GM21619 (cell line): Measurements from ENCODE around the gene MID2.
A peak's percentile ranks its signal among the peaks of the same experiment; 100 is the strongest.
"Not testable (repeated sequence)": the region's sequence is repeated elsewhere in the genome, so short reads cannot be mapped to it uniquely, and the experiment has no call there.

Source experiments
- ATAC-seq: cut with Tn5 transposase; IDR thresholded peaks from one replicate; pipeline ENCODE4 v1.9.1; 2021; ENCODE audit not compliant: unreplicated experiment

Gene MID2

DNA sequence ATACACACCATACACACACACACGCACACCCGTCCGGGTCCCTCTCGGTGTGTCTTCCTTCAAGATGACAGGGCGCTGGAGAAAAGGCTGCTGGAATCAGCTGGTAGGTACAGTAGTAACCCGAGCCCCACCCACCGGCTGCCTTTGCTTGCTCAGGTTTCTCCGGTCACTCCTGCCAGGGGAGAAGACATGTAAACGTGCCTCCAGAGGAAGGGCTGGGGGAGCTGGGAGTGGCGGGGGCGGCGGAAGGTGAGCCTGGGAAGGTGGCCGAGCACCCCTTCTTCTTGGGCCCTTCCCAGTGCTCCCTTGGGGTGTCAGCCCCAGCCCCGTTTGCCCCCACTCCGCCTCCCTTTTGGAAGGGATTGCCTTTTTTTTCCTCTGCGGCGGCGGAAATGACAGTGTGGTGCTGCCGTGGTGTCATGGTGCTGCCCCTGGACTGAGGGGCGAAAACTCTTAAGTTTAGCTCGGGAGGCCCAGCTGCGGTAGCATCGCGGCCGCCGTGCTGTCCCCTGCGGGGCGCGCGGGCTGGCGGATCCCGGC is at the start of gene MID2:
TSS of gene MID2 (plus strand) at position 169 of the 540 bp plus-strand sequence. CDS start 561 bp downstream, outside the sequence.
- peak; percentile 64 for ATAC-seq

GRCh38 chrX:107776649-107777535 is 48.8 kb upstream of the MID2 start:
- ATAC-seq, result peak; percentile 65

DNA sequence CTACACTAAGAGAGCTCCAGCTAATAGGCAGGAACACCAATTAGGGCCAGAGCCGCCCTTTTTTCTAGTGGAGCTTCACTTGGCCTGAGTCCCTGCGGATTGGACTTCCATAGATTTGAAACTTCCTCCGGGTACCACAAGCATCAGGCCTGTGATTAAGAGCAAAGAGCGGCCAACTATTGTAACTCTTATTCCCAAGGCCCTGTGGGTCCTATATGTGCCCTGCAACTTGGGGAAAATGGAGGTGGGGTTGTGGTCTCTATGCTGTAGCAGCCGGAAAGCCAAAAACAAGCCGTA is 48.2 kb upstream of the MID2 start, which contains the start of gene NCBP2L:
TSS of gene NCBP2L (plus strand) at position 198 of the 297 bp plus-strand sequence. CDS start 16,488 bp downstream, outside the sequence.
- ATAC-seq, result no peak

DNA sequence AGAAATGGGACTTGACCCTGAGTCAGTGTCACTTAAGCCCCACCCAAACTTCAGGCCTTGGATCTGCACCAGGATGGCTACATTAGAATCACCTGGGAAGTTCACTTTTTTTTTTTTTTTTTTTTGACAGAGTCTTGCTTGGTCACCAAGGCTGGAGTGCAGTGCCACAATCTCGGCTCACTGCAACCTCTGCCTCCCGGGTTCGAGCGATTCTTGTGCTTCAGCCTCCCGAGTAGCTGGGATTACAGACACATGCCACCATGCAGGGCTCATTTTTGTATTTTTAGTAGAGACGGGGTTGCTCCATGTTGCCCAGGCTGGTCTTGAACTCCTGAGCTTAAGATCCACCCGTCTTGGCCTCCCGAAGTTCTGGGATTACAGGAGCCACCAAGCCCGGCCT is 45.1 kb upstream of the MID2 start:
- no peak for ATAC-seq

GRCh38 chrX:107787827-107788226 is 37.8 kb upstream of the MID2 start:
- no peak for ATAC-seq

GRCh38 chrX:107804427-107804826 is 21.2 kb upstream of the MID2 start:
- ATAC-seq, result no peak

DNA sequence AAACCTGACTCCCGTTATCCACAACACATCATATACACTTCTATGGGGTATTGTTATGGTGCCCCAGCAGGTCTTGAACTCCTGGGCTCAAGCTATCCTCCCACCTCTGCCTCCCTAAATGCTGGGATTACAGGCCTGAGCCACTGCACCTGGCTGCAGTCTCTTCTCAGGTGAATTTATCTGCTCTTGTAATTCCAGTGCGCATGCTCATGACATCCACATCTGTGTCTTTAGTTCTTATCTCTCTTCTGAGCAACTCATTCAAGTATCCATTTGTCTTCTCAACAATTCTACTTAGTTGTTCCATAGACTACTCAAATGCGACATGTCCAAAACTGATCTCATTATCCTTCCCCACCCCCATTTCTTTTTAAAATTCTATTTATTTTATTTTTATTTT is 20.5 kb upstream of the MID2 start:
- ATAC-seq, result no peak

DNA sequence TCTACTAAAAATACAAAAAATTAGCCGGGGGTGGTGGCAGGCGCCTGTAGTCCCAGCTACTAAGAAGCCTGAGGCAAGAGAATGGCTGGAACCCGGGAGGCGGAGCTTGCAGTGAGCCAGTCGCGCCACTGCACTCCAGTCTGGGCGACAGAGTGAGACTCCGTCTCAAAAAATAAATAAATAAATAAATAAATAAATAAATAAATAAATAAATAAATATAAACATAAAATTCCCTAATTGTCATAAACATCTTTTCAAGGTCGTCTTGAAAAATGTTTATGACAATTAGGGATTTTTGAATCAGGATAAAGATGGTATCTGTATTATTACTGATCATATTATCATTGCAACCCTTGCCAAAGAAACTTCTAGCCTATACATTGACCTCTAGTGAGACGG is 15.6 kb upstream of the MID2 start:
- not testable (repeated sequence) for ATAC-seq

DNA sequence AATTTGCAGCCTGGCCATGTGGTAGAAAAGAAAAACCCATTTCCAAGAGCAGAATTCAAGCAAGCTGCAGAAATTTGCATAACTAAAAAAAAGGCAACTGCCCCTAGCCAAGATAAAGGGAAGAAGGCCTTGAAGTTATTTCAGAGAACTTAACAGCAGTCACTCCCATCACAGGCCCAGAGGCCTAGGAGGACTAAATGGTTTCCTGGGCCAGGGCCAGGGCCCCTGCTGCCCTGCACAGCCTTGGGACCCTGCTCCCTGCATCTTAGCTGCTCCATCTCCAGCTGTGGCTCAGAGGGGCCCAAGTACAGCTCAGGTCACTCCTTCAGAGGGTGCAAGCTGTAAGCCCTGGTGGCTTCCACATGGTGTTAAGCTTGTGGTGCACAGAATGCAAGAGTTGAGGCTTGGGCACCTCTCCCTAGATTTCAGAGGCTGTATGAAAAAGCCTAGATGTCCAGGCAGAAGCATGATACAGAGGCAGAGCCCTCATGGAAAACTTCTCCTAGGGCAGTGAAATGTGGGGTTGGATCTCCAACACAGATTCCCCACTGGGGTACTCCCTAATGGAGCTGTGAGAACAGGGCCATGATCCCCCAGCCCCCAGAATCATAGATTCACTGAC is 6.7 kb upstream of the MID2 start:
- no peak for ATAC-seq

DNA sequence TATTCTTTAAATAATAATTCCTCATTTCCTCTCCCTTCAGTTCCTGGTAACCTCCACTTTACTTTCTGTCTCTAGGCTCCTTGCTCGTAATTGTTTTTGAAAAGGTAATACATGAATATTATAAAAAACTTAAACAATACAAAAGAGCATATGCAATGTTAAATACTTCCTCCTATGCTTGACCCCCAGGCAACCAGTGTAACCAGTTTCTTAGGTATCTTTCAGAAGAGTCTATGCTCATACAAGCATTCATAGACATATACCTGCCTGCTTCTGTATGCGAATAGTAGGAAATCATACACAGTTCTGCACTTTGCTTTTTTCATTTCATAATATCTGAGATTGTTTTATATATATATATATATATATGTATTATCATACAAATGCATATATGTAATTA is 2.6 kb upstream of the MID2 start:
- no peak for ATAC-seq

GRCh38 chrX:107823456-107823855 is 2.2 kb upstream of the MID2 start:
- ATAC-seq, result no peak

DNA sequence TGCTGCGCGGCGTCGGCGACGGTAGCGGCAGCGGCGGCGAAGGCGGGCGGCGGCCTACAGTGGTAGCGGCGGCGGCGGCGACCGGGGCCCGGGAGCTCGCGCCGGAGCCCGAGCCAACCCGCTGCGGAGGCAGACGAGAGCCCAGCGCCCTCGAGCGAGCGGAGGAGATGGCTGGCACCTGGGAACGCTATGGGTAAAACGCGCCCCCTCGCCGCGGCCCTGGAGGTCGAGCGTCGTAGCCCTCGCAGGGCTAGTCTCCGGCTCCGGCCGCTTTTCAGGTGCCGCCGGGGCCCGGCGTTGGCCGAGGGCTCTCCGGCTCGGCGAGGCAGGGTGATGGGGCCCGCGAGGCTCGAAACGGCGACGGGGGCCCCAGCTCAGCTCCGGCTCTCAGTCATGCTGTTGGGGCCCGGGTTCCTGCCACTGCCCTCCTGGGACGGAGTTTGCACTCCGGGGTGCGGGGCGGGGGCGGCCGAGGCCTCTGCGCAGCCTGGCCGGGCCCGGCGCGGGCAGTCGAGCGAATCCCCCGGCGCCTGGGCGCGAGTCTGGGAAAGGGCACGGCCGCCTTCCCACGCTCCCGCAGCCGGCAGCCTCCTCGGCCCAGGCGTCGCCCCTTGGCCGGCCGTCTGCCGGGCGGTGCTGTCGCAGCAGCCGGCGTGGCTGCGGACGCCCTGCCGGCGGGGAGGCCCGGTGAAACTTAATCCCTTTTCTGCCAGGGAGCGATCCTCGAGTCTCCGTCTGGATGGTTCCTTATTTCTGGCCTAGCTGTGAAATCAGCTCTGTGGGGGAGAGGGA is 768 bp downstream of the MID2 start:
- peak; percentile 58 for ATAC-seq

DNA sequence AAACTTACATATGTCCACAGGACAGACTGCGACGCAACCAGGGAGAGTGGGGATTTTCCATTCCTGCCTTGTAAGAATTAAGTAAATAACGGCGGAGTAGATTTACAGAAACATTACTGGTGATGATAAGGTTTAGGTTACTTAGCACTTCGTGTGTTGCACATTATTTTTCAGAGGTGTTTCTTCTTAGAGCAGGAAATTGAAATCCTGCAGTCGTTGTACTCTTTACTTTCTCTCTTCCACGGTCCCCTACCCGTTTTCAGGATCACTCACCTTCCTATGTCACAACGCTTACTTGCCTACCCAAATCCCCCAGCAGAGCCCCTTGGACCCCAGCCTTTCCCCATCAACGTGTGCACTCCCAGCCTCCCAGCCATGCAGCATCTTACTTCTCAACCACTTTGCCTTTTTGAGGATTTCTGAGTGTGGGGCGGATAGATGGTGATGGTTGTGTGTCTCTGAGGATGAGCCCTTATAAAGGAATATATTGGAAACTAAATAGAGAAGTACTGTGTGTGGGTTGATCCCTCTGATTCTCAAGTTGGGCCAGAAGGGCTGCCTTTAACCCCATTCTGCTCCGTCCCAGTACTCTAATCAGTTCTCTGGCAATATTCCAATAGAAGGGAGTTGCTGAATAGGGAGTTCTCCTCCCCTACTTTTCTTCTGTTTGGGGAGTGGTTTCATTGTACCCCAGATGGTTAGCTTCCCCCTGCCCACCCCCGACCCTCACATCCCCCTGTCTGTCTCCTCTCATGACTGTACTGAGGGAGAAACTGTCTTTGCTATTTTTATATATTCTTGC is 1.6 kb downstream of the MID2 start:
- ATAC-seq, result no peak

GRCh38 chrX:107827852-107828251 is 2.2 kb downstream of the MID2 start:
- ATAC-seq, result no peak

DNA sequence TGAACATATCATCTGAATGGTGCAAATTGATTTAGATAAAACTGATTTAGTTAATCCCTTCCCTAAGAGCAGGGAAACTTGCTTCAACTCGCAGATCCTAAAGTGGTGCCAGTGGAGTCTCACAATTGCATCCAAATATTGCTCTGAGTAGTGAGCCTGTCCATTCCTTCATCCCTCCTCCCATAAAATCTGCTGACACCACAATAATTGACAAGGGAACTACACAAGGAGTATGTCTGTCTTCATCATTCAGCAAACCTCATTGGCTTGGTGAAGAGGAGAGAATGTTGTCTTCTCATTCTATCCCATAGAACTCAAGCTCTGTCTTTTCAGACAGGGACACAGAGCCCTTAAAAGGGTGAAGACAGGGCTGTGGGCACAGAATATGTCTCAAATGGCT is 4.2 kb downstream of the MID2 start:
- ATAC-seq, result no peak

DNA sequence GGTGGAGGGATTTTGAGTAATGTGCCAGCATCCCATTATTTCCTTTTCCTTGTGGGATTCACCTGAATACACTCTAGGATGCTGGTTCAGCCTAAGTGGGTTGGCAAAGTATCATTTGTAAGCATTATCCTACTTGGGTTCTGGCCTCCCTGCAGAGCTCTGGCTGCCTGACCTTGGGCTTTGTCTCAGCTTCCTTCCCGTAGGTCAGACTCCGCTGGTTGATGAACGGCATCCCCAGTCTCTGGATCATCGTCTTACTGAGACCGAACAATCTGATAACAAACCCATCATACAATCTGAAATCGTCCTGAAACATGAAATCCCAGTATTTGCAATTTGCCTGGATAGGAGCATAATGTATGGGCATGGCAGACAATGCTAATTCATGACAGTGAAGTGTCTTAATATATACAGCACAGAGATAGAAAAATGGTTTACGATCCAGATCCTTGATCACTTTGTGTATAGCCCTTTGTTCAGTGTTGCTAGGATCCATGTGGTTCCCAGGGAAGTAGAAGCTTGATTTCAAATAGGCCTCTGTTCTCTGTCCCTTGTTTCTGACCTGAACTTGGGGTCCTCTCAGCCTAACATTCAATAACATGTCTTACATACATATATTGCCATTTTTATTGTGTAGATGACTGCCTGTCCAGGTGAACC is 5.5 kb downstream of the MID2 start:
- ATAC-seq, result no peak

- ATAC-seq, result no peak
Measured at GRCh38 chrX:107834275-107835201, 8.9 kb downstream of the MID2 start.

GRCh38 chrX:107836958-107837357 is 11.3 kb downstream of the MID2 start:
- ATAC-seq, result no peak

- ATAC-seq, result no peak
Measured at GRCh38 chrX:107840971-107841370, 15.3 kb downstream of the MID2 start.
